UCSD-AML1 (cell line): ENCODE results near the gene ZC3H4.
"Not testable (repeated sequence)": the region's sequence is repeated elsewhere in the genome, so short reads cannot be mapped to it uniquely, and the experiment has no call there.

Experiments used
- DNase-seq: peaks from one replicate; lab custom pipeline; 2025; ENCODE audit not compliant: unreplicated experiment; lab: John Stamatoyannopoulos, UW

ZC3H4 gene

DNA sequence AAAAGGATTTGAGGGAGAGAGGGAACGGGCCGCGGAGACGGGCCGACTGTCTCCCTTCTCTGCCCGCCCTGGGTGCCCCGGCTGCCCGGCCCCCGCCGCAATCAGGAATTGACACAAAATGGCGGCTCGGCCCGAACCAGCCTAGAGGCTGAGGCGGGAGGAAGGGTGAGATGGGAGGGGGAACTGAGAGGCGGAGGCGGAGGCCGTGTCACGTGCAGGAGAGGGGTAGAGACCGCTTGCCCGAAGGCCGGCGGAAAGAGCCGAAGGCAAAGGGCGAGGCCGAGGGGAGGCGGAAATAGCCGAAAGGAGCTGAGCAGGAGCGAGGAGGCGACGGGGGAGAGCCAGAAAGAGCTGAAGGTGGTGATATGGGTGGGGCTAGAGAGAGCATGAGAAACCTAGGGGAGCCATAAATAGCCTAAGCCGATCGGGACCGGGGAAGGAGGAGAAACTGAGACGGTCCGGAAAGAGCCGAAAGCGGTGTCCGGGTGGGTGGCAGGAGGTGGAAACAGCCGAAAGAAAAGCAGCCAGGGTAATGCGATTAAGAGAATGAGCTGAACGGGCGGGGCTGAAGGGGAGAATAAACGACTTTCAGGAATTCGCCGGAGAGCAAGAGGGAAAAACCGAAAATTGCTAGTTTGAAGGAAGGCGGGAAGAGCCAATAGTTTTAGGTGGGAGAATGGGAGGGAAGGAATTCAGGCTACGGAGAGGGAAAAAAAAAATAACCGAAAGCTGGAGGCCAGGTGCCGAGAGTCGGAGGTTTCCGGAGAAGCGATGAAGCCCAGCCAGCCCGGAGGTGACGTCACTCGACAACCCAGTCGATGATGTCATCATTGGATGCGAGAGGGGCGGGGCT is at the start of gene ZC3H4:
ZC3H4 (minus strand) TSS at position 780 of the 853 bp plus-strand sequence. CDS start 1,192 bp downstream, outside the sequence.
- DNase-seq, result peak; percentile 99

DNA sequence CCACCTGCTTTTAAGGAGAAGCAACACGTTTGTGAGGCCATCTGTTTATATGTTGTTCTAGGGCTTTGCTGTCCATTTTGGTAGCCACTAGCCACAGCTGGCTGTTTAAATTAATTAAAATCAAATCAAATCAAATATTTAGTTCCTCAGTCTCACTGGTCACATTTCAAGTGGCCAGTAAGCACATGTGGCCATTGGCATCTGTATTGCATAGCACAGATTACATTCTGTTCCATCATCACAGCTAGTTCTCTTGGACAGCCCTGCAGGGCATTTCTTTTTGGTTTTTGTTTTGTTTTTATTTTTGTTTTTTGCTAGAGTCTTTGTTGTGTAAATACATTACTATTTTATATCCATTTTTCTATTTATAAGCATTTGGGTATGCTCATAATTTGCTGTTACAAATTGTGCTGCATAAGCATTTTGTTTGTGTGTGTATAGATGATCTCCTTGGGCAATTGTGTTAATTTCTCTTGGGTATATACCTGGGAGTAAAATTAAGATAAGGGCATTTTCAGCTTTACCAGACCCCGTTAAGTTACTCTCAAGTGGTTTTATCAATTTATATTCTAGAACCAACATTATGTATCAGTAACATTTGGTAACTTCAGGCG is 48.4 kb upstream of the ZC3H4 start:
- DNase-seq, result no peak

DNA sequence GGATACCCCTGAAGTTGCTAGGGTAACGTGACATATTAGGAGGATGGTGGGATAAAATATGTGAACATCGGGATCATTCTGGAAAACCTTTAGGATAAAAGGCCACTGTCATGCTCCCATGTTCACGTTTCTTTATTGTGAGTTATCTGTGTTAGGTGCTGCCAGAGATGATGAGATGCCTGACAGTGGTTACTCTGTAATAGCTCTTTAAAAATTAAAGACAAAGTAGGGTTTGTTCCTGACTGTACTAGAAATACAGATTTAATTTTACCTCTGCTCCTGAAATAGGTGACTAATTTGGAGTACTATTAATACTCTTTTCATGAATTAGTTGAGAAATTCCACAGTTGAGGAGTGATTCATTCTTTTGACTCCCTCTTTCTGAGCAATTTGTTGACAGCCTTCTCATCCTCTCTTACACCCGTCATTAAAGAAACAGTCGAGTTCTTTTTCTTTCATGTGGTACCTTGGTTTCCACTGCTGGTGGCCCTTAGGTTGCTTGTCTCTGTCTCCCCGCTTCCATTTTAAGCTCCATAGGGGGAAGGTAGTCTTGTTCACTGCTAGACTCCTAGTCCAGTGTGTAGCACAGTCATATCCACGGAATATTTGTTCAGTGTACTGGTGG is 45.4 kb upstream of the ZC3H4 start:
- DNase-seq, result no peak

DNA sequence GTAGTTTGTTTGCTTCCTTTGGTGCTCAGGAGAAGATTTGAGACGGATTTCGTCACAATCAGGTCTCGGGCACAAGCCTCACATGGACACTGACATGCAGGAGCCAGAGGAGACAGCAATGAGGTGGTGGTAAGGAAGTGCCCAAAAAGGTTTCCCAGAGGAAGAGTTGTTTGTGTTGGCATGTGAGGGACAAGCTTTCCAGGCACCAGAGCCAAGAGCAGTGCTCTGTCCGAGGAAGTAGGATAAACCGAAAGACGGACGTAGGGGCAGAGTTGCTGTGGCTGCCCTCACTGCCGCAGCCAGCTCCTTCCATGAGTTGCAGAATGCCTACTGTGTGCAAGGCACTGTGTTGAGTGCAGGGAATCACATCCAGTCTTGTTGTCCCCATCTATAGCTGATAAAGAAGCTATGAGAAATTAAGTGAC is 44.8 kb upstream of the ZC3H4 start:
- DNase-seq, result peak; percentile 40

DNA sequence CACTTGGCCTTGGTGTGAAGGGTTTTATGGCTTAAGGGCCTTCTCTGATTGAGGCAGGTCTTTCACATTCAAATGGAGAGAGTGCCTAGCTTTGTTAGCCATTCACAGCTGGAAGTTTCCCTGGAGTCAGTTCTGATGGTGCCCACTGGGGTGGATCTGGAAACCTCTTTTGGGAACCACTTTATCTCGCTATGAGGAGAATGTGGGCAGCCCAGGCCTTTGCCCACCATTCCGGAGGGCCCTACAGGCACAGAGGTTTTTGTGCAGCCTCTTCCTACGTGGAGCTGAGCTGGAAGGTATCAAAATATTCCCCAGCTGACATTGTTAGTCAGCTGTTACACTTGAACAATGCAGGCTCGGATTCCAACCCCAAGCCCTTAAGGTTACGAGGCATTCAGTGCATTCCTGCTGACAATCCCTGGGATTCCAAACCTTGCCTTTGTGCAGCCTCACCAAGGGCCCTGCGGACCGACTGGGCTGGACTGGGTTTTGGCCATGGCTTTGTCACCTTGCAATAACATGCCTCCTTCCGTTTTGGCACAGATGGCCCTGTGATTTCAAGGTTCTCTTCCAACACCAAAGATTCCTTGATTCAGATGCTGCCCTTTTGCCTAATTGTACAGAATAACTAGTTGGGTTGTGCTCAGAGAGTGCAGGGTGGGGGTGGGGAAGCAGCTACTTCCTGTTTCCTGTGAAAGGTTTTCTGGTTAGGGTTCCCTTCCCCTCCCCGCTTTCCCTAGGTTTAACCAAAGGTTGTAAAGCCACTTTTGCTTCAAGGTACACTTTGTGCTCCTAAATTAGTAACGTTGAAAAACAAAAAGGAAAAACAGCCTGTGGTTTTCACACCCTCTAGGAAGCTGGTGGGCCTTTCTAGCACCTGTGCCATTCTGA is 44.1 kb upstream of the ZC3H4 start:
- peak; percentile 70 for DNase-seq

DNA sequence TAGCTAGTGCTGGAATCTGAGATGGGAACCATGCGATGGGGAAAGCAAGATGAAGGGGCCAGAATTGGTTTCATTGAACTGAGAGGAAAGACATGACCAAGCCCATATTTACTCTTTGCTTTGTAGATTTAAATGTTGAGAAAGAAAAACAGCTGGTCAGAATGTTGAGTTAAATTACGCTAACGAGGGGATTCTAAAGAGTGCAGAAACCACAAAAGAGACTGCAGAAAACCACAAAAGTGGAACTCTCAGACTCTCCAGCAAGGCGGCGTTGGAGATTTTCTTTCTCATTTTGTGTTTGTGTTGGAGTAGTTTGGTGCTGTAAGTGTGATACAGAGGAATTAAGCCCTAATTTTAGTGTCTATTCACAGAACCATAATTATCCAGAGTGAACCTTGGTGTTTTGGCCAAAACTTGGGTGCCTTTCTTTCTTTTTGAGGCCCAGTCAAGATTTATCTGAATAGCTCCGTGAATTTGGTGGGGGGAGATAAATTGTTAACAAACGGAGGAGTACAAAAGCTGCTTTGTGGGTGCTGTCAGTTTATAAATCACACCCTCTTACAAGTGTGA is 43.4 kb upstream of the ZC3H4 start:
- no peak for DNase-seq

DNA sequence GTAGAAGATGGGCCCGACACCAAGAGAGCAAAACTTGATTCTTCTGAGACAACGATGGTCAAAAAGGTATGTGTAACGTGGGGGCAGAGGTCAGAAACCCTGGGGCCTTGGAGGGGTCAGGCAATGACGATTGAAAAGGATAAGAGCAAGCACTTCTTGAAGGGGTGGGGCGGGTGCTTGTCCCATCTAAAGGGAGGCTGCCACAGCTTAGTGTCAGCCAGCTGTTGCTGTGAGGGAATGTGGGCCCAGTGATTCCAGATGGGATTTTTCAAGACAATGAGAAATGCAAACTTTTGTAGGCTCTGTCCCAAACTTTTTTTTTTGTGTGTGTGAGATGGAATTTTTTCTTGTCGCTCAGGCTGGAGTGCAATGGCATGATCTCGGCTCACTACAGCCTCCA is 41.6 kb upstream of the ZC3H4 start:
- DNase-seq, result no peak

DNA sequence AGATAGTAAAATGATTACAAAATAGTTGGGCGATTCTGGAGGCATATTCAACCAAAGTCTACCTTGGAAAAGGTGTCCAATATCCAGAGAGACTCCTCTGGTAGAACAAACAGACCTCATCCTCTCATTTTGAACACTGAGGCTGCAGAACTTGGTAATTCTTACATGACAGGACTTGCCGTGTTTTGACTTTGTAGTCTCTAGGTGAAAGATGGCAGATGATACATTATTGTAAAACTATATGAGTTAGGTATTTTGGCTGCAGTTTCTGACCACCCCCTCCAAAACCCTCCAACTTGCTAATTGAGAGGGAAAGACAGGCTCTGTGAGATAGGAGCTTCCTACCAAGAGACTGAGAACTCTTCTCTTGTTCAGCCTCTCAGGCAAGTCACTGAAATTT is 39.7 kb upstream of the ZC3H4 start:
- no peak for DNase-seq

DNA sequence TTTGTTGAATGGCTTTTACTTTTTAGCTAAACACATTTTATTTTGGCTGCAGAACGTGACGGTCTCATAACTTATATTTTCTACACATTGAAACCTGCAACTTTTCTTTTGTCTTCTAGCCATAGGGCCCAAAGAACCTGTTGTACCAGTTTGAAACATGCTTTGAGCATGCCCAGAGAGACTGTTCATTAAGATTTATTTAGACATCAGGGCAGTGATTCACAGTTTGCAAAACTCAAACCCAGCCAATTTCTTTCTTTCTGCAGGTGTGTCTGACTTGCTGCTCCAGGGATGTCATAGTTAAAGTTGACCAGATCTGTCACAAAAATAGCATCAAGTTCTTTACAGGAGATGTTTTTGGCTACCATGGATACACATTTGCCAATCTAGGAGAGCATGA is 39.1 kb upstream of the ZC3H4 start:
- no peak for DNase-seq

DNA sequence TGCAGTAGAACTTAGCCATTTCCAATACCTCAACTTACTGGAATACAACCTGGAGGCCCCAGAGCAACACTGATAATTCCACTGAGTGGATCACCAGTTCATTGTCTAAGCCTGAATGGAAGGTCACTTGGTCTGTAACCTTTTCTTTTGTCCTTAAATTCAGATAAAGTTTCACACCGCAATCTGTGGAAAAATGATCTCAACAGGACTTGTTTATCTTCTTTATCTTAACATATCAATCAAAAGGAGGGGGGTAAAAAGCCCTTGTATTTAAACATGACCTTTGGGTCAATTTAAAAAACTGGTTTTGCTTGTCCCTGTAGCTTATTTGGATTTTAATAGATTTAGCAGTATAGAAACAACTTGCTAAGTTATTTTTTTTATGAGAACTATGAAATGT is 38.6 kb upstream of the ZC3H4 start:
- DNase-seq, result no peak

DNA sequence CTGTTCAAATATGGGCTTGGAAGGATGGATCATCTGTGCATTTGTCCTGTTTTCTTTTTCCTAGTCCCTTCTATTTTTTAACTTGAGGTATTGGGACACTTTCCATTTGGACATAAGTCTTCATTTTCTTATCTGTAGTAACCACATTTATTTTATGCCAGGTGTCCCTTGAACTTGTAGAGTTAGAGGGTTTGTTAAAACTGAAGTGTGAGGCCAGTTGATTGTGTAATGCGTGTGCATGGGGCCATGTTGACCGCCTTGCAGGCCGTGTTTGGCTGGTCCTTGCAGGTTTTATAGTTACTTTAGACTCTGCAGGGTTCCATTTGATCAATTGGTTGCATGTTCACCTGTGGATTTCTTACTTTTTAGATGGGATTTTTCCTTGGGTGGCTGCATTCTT is 38.1 kb upstream of the ZC3H4 start:
- DNase-seq, result no peak

DNA sequence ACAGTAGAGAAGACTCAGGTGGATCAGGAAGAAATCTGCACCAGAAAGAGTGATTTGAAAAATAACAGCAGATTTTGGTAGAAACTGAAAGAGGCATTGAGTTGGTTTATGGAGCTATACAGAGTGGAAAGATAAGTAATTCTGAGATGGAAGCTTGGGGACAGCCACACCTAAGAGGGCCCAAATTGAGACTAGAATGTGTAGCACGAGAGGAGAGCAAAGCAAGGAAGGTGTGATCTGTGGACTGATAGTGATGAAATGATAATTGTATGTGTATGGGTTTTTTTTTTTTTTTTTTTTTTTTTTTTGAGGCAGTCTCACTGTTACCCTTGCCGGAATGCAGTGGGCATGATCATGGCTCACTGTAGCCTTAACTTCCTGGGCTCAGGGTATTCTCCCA is 33.3 kb upstream of the ZC3H4 start:
- DNase-seq, result no peak

DNA sequence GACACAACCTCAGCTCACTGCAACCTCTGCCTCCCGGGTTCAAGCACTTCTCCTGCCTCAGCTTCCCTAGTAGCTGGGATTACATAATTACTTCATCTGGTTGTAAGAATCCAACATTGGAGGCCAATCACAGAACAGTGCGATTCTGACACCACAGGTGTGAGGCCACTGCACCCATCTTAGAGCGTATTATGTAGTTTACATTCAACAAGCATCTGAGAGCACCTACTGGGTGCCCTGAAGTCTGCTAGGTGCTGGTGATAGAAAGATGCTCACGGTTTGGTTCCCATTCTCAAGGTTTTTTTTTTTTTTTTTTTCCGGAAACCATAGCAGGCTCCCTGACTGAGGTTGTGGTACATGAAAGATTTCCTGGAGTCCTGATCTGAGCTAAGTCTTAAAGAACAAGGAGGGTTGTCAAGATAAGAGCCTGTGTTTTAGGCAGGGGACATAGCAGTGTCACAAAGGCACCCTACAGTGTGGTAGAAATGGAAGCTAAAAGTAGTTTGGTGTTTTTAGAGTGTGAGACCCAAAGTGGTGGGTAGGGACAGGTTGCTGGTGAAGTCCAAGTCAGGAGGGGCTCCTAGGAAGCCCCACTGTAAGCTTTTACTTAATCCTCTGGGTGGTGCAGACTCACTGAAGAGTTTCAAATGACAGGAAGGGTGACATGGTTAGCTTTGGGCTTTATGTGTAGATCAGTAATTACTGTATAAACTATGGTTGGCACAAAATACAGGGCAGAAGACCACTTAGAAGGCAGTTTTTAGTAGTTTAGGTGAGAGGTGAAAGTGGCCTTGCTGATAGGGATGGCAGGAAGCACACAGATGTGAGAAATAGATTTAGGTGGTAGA is 32.3 kb upstream of the ZC3H4 start:
- no peak for DNase-seq

DNA sequence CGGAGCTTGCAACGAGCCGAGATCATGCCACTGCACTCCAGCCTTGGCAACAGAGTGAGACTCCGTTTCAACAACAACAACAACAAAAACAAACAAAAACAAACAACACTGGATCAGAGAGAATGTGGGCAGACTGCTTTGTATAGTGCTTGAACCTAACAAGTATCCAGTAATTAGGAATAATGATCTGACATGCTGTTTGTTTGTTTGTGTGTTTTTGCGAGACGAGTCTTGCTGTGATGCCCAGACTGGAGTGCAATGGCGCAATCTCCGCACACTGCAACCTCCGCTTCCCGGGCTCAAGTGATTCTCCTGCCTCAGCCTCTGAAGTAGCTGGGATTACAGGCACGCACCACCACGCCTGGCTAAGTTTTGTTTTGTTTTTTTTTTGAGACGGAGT is 31.1 kb upstream of the ZC3H4 start:
- no peak for DNase-seq

DNA sequence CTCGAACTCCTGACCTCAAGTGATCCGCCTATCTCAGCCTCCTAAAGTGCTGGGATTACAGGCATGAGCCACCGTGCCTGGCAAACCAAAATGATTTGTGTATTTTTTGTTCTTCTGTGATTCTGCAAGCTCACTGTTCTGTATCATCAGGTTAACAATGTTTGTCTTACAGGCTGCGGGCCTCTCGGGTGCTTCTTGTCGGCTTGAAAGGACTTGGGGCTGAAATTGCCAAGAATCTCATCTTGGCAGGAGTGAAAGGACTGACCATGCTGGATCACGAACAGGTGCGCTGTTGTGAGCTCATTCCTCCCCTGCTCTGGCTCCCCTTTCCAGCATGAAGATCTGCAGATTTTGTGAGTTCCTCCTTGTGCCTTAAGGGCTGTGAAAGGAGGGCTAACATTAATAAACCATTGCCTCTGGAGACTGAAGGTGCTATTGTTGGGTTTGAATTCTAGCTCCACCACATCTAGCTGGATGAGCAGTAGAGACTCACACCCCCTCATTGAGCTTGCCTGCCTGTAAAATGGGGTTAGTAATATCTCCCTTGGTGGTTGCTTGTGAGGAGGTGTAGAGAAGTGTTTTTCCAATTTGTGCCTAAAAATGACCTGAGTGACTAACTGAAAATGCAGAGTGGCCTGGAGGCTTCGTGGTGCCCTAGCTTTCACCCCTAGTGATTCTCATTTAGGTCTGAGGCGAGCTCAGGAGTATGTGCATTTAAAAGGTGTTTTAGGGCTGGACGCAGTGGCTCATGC is 29.9 kb upstream of the ZC3H4 start:
- DNase-seq, result no peak

DNA sequence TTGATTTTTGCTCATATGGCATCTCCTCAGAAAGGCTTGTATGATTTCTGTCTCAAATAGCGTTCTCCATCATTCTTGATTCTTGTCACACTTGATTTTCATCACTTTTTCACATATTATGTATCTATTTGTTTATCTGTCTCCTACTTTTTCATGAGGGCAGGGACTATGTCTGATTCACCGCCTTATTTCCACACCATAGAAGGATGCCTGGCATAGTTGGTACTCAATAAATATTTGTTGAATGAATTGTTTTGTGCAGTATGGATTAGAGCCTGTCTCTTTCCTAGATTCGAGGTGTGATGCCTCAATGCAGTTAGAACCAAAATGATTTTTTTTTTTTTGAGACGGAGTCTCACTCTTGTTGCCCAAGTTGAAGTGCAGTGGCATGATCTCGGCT is 29.2 kb upstream of the ZC3H4 start:
- DNase-seq, result no peak

DNA sequence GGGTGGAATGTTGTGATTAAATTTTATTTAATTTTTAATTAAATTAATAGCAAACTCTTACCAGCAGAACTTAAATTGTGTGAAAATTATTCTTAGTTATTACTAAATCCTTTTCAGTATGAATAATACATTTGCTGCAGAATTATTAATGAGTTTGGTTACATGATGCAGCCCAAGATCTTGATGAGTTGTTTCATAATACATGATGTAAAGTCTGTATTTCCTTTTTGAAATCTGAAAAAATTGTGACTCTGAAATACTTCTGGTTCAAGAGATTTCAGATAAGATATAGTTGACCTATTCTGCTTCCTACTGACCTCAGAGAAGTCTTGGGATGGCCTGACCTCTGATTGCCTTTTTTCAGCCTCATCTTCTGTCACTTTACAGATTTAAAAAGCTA is 28.1 kb upstream of the ZC3H4 start:
- DNase-seq, result no peak

DNA sequence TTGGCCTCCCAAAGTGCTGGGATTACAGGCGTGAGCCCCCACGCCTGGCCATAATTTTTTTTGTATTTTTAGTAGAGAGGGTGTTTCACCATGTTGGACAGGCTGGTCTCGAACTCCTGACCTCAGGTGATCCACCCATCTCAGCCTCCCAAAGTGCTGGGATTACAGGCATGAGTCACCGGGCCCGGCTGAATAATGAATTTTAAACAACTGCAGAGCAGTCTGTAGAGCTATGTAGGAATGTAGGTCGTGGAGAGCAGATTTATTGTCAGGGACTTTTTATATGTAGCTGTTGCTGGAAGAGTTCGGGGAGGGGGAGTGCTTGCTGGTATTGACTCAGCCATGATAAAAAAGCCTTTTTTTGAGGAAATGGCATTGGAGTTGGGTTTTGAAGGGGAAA is 27.7 kb upstream of the ZC3H4 start:
- DNase-seq, result not testable (repeated sequence)

DNA sequence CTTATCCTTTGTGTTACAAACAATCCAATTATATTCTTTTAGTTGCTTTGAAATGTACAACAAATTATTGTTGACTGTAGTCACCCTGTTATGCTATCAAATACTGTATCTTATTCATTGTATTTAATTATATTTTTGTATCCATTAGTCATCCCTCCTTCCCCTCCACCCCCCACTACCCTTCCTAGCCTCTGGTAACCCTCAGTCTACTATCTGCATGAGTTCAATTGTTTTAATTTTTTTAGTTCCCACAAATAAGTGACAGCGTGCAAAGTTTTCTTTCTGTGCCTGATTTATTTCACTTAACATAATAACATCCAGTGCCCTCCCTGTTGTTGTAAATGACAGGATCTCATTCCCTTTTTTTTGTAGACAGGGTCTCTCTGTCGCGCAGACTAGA is 21.6 kb upstream of the ZC3H4 start:
- DNase-seq, result no peak
